NCI-H82 (cell line): ENCODE data around the gene LRRC37B.
"Not testable (repeated sequence)": the region's sequence is repeated elsewhere in the genome, so short reads cannot be mapped to it uniquely, and the experiment has no call there.

Experiments
- DNase-seq: peaks from one replicate; lab custom pipeline; 2025; lab: John Stamatoyannopoulos, UW

LRRC37B gene

DNA sequence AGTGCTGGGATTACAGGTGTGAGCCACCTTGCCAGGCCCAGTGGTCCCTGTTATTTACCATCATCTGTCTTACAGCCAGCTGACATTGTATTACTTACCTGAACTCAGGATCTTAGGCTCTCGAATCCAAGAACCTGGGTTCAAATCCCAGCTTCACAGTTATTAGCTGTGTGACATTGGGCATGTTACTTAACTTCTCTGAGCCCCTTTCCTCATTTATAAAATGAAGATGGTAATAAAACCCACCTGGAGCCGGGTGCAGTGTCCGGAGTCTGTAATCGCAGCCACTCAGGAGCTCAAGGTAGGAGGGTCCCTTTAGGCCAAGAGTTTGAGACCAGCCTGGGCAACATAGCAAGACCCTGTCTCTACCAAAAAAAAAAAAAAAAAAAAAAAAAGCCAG lies 79.7 kb downstream of the LRRC37B start:
- DNase-seq = not testable (repeated sequence)

DNA sequence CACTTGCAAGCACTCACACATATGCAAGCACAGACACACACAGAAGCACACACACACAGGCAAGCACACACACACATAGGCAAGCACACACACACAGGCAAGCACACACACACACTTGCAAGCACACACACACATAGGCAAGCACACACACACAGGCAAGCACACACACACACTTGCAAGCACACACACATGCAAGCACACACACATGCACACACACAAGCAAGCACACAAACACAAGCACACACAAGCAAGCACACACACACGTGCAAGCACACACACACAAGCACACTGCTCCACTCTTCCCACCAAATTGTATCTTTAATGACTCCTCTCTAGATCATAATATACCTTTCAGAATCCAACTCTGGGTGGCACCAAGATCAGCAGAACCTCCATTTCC lies 84.9 kb downstream of the LRRC37B start:
- DNase-seq = not testable (repeated sequence)

DNA sequence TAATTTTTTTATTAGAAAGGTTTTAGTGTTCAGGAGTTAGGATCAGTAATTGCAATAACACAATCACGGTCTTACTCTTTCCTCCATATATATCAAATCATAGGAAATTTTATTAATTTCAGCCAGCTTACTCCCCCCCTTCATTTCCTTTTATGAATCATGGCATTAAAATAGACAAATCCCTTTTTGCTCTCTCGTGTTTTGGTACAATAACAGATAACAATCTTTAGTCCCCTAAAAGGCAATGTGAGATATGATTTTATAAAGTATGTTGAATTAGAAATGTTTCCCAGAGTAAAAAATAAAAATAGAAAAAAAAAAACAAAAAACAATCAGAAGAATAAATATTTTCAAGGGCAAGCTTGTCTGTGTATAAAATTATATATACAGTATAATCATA lies 92.5 kb downstream of the LRRC37B start:
- no peak for DNase-seq

DNA sequence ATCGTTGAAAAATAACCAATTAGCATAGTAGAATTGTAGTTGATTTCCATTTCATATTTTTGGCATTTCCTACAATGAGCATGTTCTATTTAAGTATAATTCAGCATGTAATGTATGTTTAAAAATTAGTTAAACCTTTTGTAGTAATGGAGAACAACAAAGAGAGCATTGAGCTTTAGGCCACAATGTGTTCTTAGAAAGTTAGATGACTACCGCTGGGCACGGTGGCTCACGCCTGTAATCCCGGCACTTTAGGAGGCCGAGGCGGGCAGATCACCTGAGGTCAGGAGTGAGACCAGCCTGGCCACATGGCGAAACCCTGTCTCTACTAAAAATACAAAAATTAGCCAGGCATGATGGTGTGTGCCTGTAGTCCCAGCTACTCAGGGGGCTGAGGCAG lies 93.1 kb downstream of the LRRC37B start:
- not testable (repeated sequence) for DNase-seq

DNA sequence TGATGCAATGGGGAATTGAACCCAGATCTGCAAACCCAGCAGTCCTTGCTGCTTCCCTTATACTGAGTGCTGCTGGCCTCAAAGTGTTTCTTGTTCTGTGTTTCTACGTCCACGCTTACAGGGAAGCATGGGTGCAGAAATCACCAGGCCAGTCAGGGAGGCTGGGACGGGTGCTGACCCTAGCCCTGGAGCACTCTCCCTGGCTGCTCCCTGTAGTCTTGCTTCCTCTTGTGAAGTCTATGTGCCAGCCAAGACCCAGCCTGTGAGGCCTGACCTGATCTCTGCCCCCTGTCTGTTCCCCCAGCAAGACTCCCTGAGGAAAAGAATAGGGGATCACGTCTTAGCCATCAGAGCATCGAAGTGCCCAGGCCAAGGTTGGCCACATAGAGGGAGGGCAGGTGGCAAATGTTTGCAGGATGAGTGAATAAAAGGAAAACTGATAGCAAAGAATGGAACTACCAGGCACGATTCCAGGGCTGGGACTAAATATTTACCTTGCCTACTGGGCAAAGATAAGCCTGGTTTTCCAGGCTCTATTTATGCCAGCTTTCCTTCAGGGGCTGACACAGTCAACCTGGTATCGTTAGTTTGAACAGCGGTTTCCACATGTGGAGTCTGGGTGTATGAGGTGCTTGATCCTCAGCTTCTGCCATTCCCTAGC lies 93.9 kb downstream of the LRRC37B start:
- no peak for DNase-seq

DNA sequence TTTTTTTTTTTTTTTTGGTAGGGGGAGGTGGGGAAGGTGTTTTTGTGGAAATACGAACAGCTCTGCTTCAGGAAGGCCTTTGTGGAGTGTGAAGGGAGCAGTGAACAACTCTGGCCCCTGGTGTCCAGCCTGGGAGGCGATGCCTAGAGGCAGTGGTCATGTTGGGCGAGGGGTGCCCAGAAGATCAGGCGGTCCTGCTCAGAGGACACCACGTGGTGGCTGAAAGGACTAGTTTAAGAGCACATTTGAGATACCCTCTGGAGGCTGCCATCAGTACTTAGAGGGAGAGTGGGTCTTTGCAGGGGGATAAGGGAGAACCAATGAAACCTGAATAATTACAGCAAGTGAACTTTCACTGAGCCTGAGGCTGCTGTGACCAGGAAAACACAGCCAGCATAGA lies 95.0 kb downstream of the LRRC37B start:
- DNase-seq = no peak

DNA sequence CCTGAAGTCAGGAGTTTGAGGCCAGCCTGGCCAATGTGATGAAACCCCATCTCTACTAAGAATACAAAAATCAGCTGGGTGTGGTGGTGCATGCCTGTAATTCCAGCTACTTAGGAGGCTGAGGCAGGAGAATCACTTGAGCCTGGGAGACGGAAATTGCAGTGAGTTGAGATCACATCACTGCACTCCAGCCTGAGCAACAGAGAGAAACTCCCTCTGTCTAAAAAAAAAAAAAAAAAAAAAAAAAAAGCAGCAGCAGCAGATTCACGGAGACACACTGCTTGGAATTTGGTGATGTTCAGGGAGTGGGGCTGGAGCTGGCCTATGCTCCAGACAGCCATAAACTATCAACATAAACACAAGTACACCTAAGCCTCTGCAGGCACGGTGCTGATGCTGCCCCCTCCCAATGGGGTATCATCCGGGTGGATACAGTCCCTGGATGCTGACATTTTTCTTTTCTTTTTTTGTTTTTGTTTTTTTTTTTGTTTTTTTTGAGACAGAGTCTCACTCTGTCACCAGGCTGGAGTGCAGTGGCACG lies 95.5 kb downstream of the LRRC37B start:
- DNase-seq = no peak
